HL-60/S4 treated with phorbol 12-myristate 13-acetate at 8.2 ng/mL for 4 days and 3 days (cell line): ENCODE results near the gene MUC5B.
"Not testable (repeated sequence)": the region's sequence is repeated elsewhere in the genome, so short reads cannot be mapped to it uniquely, and the experiment has no call there.

Source experiments
- in situ Hi-C: fragments of 300-500 bp; cut with MboI; formaldehyde crosslinking; loops from 2 replicates; pipeline ENCODE4 v1.15.0; 2022; ENCODE audit warnings: low sequenced_read_pairs

MUC5B gene

GRCh38 chr11:1231396-1232020 lies 8.6 kb downstream of the MUC5B start:
- in situ Hi-C loops, result no loop called here

- in situ Hi-C loops, result no loop called here
Observed at GRCh38 chr11:1232021-1232882, 9.4 kb downstream of the MUC5B start.

GRCh38 chr11:1232883-1233321 lies 10.0 kb downstream of the MUC5B start:
- in situ Hi-C loops, result no loop called here

- in situ Hi-C loops, result no loop called here
Observed at GRCh38 chr11:1233351-1234053, 10.6 kb downstream of the MUC5B start.

GRCh38 chr11:1234054-1234720 lies 11.3 kb downstream of the MUC5B start:
- in situ Hi-C loops, result no loop called here

GRCh38 chr11:1234771-1235305 lies 12.0 kb downstream of the MUC5B start:
- in situ Hi-C loops, result no loop called here

- in situ Hi-C loops, result no loop called here
Observed at GRCh38 chr11:1235306-1235900, 12.5 kb downstream of the MUC5B start.

GRCh38 chr11:1235901-1236315 lies 13.0 kb downstream of the MUC5B start:
- in situ Hi-C loops, result no loop called here

GRCh38 chr11:1236316-1237127 lies 13.7 kb downstream of the MUC5B start:
- in situ Hi-C loops, result no loop called here

GRCh38 chr11:1237128-1237580 lies 14.3 kb downstream of the MUC5B start:
- in situ Hi-C loops, result no loop called here

GRCh38 chr11:1237851-1238250 lies 15.0 kb downstream of the MUC5B start:
- in situ Hi-C loops, result no loop called here

GRCh38 chr11:1238767-1239595 lies 16.1 kb downstream of the MUC5B start:
- in situ Hi-C loops, result no loop called here

GRCh38 chr11:1239596-1240205 lies 16.8 kb downstream of the MUC5B start:
- in situ Hi-C loops, result no loop called here

GRCh38 chr11:1240771-1241170 lies 17.9 kb downstream of the MUC5B start:
- in situ Hi-C loops, result no loop called here

GRCh38 chr11:1241706-1242105 lies 18.8 kb downstream of the MUC5B start:
- in situ Hi-C loops, result no loop called here

GRCh38 chr11:1242289-1242688 lies 19.4 kb downstream of the MUC5B start:
- in situ Hi-C loops, result no loop called here

- in situ Hi-C loops, result not testable (repeated sequence)
Observed at GRCh38 chr11:1242751-1243150, 19.9 kb downstream of the MUC5B start.

GRCh38 chr11:1243521-1243920 lies 20.7 kb downstream of the MUC5B start:
- in situ Hi-C loops, result not testable (repeated sequence)
